HCT116 (cell line): Measurements from ENCODE around the gene RPS14. TPM values are rescaled to one million over a fixed set of nuclear protein-coding genes. Genes with fewer than 3 reads are reported as not detected.
A peak's percentile ranks its signal among the peaks of the same experiment; 100 is the strongest.

Experiments used
- ATAC-seq: fragments of 200-7000 bp; cut with Tn5 transposase; 2 replicates; pipeline ENCODE4 v1.9.1; 2020; ENCODE audit warnings: mild to moderate bottlenecking, moderate library complexity
- BruUV-seq: library from RNA; stranded (reverse); fragments of 400-500 nt; replicated peaks from 2 replicates; lab custom pipeline; 2021; lab: Mats Ljungman, UMichigan
- CTCF ChIA-PET: fragments of 300-600 bp; sonication (Branson Sonifier 250); formaldehyde crosslinking; loops from one replicate; lab custom pipeline; 2021; ENCODE audit warnings: antibody characterized with exemption; lab: Charles Lee
- POLR2A ChIA-PET: fragments of 300-600, 350-600 bp; sonication (Branson Sonifier 250); formaldehyde crosslinking; loops from one replicate; lab custom pipeline; 2021; ENCODE audit warnings: antibody characterized with exemption; lab: Charles Lee
- RAD21 ChIA-PET, 2 experiments: fragments of 300-600 bp; sonication (Branson Sonifier 250); formaldehyde crosslinking; loops; one replicate each; lab custom pipeline; 2023; ENCODE audit warnings: low total read pairs in 2 of 2; ENCODE audit not compliant: uncharacterized antibody in 2 of 2, unreplicated experiment in 2 of 2, low non-redundant PET in 1 of 2; lab: Charles Lee
- DNase-seq: peaks from one replicate; pipeline ENCODE4 v3.0.0-alpha.2; 2010; ENCODE audit warnings: low read depth, low spot score
- H2AFZ ChIP-seq: fragments of 200-600 bp; shearing (Covaris generic), sonication (generic); 2 replicates; pipeline ENCODE4 v1.6.1; 2017; ENCODE audit warnings: low read depth, mixed run types, mixed read lengths, antibody characterized with exemption, low read length; ENCODE audit not compliant: poor library complexity, severe bottlenecking
- H3K27ac ChIP-seq: 2 replicates; pipeline ENCODE4 v1.5.1; 2012; ENCODE audit warnings: low read depth, low read length
- H3K27me3 ChIP-seq: fragments of 200-600 bp; sonication (generic); 2 replicates; pipeline ENCODE4 v1.6.1; 2016; ENCODE audit warnings: mixed run types, low read length, mixed read lengths; ENCODE audit not compliant: insufficient read depth
- H3K36me3 ChIP-seq, 2 experiments: fragments of 200-500 bp in 1 of 2; fragments of 200-600 bp in 1 of 2; sonication (Bioruptor generic) in 1 of 2; sonication (generic) in 1 of 2; 2 replicates each; pipeline versions ENCODE4 v1.5.1 to v1.6.1; 2014 to 2016; ENCODE audit warnings: low read length in 2 of 2, inconsistent platforms in 1 of 2, mixed read lengths in 1 of 2, mixed run types in 1 of 2; ENCODE audit not compliant: insufficient read depth in 2 of 2, control insufficient read depth in 1 of 2
- H3K4me1 ChIP-seq, 2 experiments: fragments of 200-600 bp in 1 of 2; sonication (generic) in 1 of 2; 2 replicates each; pipeline versions ENCODE4 v1.5.1 to v1.6.1; 2012 to 2017; ENCODE audit warnings: low read length in 2 of 2, inconsistent platforms in 1 of 2, mild to moderate bottlenecking in 1 of 2, mixed read lengths in 1 of 2, mixed run types in 1 of 2, moderate library complexity in 1 of 2; ENCODE audit not compliant: insufficient read depth in 2 of 2, control insufficient read depth in 1 of 2
- H3K4me2 ChIP-seq: fragments of 200-600 bp; sonication (generic); 2 replicates; pipeline ENCODE4 v1.6.1; 2017; ENCODE audit warnings: mixed run types, low read length, mixed read lengths
- H3K4me3 ChIP-seq, 2 experiments: fragments of 200-600 bp in 1 of 2; sonication (generic) in 1 of 2; replicated peaks in 1 of 2; 2 replicates each; pipeline ENCODE4 v1.5.1; 2011 to 2016; ENCODE audit warnings: low read length in 2 of 2, control low read depth in 1 of 2, low read depth in 1 of 2, mild to moderate bottlenecking in 1 of 2, mixed read lengths in 1 of 2, mixed run types in 1 of 2
- H3K79me2 ChIP-seq: fragments of 200-600 bp; sonication (generic); 2 replicates; pipeline ENCODE4 v1.6.1; 2017; ENCODE audit warnings: mild to moderate bottlenecking, mixed run types, low read length, moderate library complexity, mixed read lengths; ENCODE audit not compliant: insufficient read depth
- H3K9ac ChIP-seq: fragments of 200-600 bp; sonication (generic); 2 replicates; pipeline ENCODE4 v1.6.1; 2016; ENCODE audit warnings: low read length, mixed read lengths
- H3K9me2 ChIP-seq: fragments of 200-600 bp; sonication (generic), shearing (Covaris generic); 2 replicates; pipeline ENCODE4 v1.6.1; 2017; ENCODE audit warnings: mixed run types, mild to moderate bottlenecking, moderate library complexity; ENCODE audit not compliant: insufficient read depth
- H3K9me3 ChIP-seq, 2 experiments: fragments of 200-500 bp in 1 of 2; fragments of 200-600 bp in 1 of 2; sonication (Bioruptor generic) in 1 of 2; sonication (generic) in 1 of 2; 2 replicates each; pipeline ENCODE4 v1.6.1; 2014 to 2017; ENCODE audit warnings: low read length in 2 of 2, mixed read lengths in 2 of 2, inconsistent platforms in 1 of 2, low read depth in 1 of 2, mild to moderate bottlenecking in 1 of 2, mixed run types in 1 of 2, moderate library complexity in 1 of 2; ENCODE audit not compliant: control insufficient read depth in 1 of 2, insufficient read depth in 1 of 2
- H4K20me1 ChIP-seq: fragments of 200-600 bp; sonication (generic), shearing (Covaris generic); 2 replicates; pipeline ENCODE4 v1.6.1; 2017; ENCODE audit warnings: mixed run types, mild to moderate bottlenecking, moderate library complexity; ENCODE audit not compliant: insufficient read depth
- CTCF ChIP-seq, 3 experiments: fragments of 200-600 bp in 1 of 3; sonication (generic) in 1 of 3; IDR thresholded peaks in 2 of 3; conservative IDR thresholded peaks in 1 of 3; 2 replicates each; pipeline ENCODE4 v1.5.1; 2012 to 2017; ENCODE audit warnings: low read depth in 2 of 3, low read length in 2 of 3, antibody characterized with exemption in 1 of 3, borderline replicate concordance in 1 of 3, control low read depth in 1 of 3, mild to moderate bottlenecking in 1 of 3, mixed read lengths in 1 of 3, mixed run types in 1 of 3, moderate library complexity in 1 of 3; ENCODE audit not compliant: insufficient read depth in 1 of 3
- POLR2A ChIP-seq: IDR thresholded peaks from 2 replicates; pipeline ENCODE4 v1.7.0; 2011; ENCODE audit warnings: borderline replicate concordance; ENCODE audit not compliant: insufficient read depth, insufficient read length; ENCODE audit errors: extremely low read depth
- YY1 ChIP-seq: IDR thresholded peaks from 2 replicates; pipeline ENCODE4 v1.6.1; 2011; ENCODE audit warnings: low read length, low read depth, moderate library complexity, mild to moderate bottlenecking; ENCODE audit not compliant: insufficient replicate concordance; ENCODE audit errors: extremely low read depth
- ZNF274 ChIP-seq: fragments of 200-500 bp; sonication (Bioruptor generic); IDR thresholded peaks from 2 replicates; pipeline ENCODE4 v1.6.1; 2014; ENCODE audit warnings: mild to moderate bottlenecking, low read depth, low read length, inconsistent platforms
- intact Hi-C: fragments of 100-400 bp; cut with micrococcal nuclease; formaldehyde crosslinking; loops from 2 replicates; pipeline ENCODE4 v1.10.0; 2022
- total RNA-seq: library from RNA; stranded (reverse); gene quantifications from one replicate; pipeline ENCODE4 v1.2.1, GENCODE V29; 2021; ENCODE audit not compliant: unreplicated experiment
- TF ChIP-seq, protein P1 (sequence below): IDR thresholded peaks from 2 replicates; pipeline ENCODE4 v1.6.1; 2012

RPS14 gene
- total RNA-seq, 1 experiment from 2014 or later = 2,557 TPM

DNA sequence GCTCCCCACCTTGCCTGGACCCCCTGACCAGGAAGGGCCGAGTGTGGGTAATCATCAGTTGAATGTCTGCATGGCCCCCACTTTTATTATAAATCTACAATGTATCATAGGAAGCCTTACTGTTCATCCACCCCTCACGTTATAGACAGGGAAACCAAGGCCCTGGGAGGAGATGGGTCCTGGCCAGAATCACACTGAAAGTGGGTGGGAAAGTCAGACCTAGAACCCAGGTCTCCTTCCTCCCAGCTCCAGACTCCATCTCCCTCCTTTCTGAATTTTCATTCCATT lies 53.9 kb downstream of the RPS14 start:
- Histone ChIP-seq H3K4me3 (no peak overlapping the region), H3K9me3 (no peaks in the 10 kb centered on the region), H2AFZ (no peak overlapping the region), H3K4me1 (no peaks in the 10 kb centered on the region), H3K9me2 (no peaks in the 10 kb centered on the region), H3K4me2 (no peak overlapping the region), H3K27me3 (no peaks in the 10 kb centered on the region), H3K27ac (no peak overlapping the region), H3K79me2 (no peaks in the 10 kb centered on the region), H3K9ac (no peak overlapping the region), H4K20me1 (no peaks in the 10 kb centered on the region), H3K36me3 (peaks cover 41 to 63% of the 10 kb centered on the region in 2 experiments; a peak in 3 of 4 replicates)
- no peak for ATAC-seq
- ChIA-PET CTCF (no interaction called here), POLR2A (no interaction called here), RAD21 (no interaction called here)
- intact Hi-C loops = loop anchor here (5.0 kb wide), 1 partner anchor 42 kb away; no protein-coding TSS in a partner anchor
- TF ChIP-seq CTCF (IDR thresholded peaks at IDR 0.05 in 2 of 3, conservative IDR thresholded peaks at IDR 0.05 in 1 of 3; ENCODE audit: borderline replicate concordance in 1 of 3, insufficient read depth in 1 of 3, low read depth in 2 of 3, low read length in 2 of 3) = no peak
- TF ChIP-seq, protein P1, sequence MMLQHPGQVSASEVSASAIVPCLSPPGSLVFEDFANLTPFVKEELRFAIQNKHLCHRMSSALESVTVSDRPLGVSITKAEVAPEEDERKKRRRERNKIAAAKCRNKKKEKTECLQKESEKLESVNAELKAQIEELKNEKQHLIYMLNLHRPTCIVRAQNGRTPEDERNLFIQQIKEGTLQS = no peak
- no peak for DNase-seq
- TSS peak; percentile 15 for BruUV-seq

GRCh38 chr5:150394912-150395687 lies 54.4 kb downstream of the RPS14 start:
- H3K27me3 ChIP-seq = no peaks in the 10 kb centered on the region
- no peak overlapping the region for H3K27ac ChIP-seq
- H3K4me1 ChIP-seq = no peaks in the 10 kb centered on the region
- POLR2A ChIA-PET = no interaction called here
- ATAC-seq (no peak), DNase-seq (no peak)
- H4K20me1 ChIP-seq = no peaks in the 10 kb centered on the region
- no peak overlapping the region for H3K4me3 ChIP-seq
- no peaks in the 10 kb centered on the region for H3K9me2 ChIP-seq
- no peak for TF ChIP-seq ZNF274
- no peak for TF ChIP-seq POLR2A
- TF ChIP-seq YY1 = no peak
- TF ChIP-seq, all 23 proteins: peak for 0
- no peak overlapping the region for H2AFZ ChIP-seq
- H3K9me3 ChIP-seq = no peaks in the 10 kb centered on the region
- RAD21 ChIA-PET = no interaction called here
- CTCF ChIA-PET = no interaction called here
- no peak overlapping the region for H3K9ac ChIP-seq
- H3K79me2 ChIP-seq = no peaks in the 10 kb centered on the region; the same call in 1 of the 2 replicates
- intact Hi-C loops = loop anchor here (5.0 kb wide), 1 partner anchor 42 kb away; no protein-coding TSS in a partner anchor
- H3K4me2 ChIP-seq = no peak overlapping the region
- H3K36me3 ChIP-seq = peaks cover 46 to 66% of the 10 kb centered on the region in 2 experiments; a peak in 3 of 4 replicates
- no TSS peak for BruUV-seq
